CD4-positive, alpha-beta T cell (primary cell): Measurements from ENCODE around the gene KLHDC2. TPM values are rescaled to one million over a fixed set of nuclear protein-coding genes. Genes with fewer than 3 reads are reported as not detected.
"Not testable (repeated sequence)": the region's sequence is repeated elsewhere in the genome, so short reads cannot be mapped to it uniquely, and the experiment has no call there.

ENCODE experiments used
- ATAC-seq: fragments of 200-7000 bp; cut with Tn5 transposase; one replicate; pipeline ENCODE4 v1.10.0; 2022; ENCODE audit warnings: mild to moderate bottlenecking; ENCODE audit not compliant: poor library complexity
- CTCF ChIA-PET: fragments of 350-600 bp; sonication (Branson Sonifier 250); formaldehyde crosslinking; loops from one replicate; lab custom pipeline; 2021; ENCODE audit warnings: antibody characterized with exemption, inconsistent platforms; lab: Charles Lee
- POLR2A ChIA-PET: fragments of 350-600 bp; sonication (Branson Sonifier 250); formaldehyde crosslinking; loops from one replicate; lab custom pipeline; 2021; ENCODE audit warnings: antibody characterized with exemption, inconsistent platforms; lab: Charles Lee
- DNase-seq, 14 experiments: peaks; one replicate each; pipeline ENCODE4 v3.0.0-alpha.2; 2013 to 2020; ENCODE audit warnings: mixed read lengths in 2 of 14
- H3K27ac ChIP-seq, 2 donors: one replicate each; pipeline versions ENCODE4 v1.5.1 to v1.7.0; 2013; ENCODE audit warnings: low read length in 2 of 2, low read depth in 1 of 2, mild to moderate bottlenecking in 1 of 2
- H3K27me3 ChIP-seq, 2 experiments: 1 replicate in 1 of 2; 2 replicates in 1 of 2; pipeline versions ENCODE4 v1.6.1 to v1.7.0; 2013; ENCODE audit warnings: low read length in 2 of 2, control low read depth in 1 of 2, mild to moderate bottlenecking in 1 of 2, moderate library complexity in 1 of 2; ENCODE audit not compliant: insufficient read depth in 2 of 2, control insufficient read depth in 1 of 2
- H3K36me3 ChIP-seq: one replicate; pipeline ENCODE4 v1.6.1; 2013; ENCODE audit warnings: low read length, control low read depth; ENCODE audit not compliant: insufficient read depth
- H3K4me1 ChIP-seq: one replicate; pipeline ENCODE4 v1.6.1; 2013; ENCODE audit warnings: low read length, control low read depth; ENCODE audit not compliant: insufficient read depth
- H3K4me3 ChIP-seq: one replicate; pipeline ENCODE4 v1.5.1; 2013; ENCODE audit warnings: mild to moderate bottlenecking, low read length, moderate library complexity
- H3K9me3 ChIP-seq, 2 experiments: 1 replicate in 1 of 2; 2 replicates in 1 of 2; pipeline versions ENCODE4 v1.6.1 to v1.7.0; 2013; ENCODE audit warnings: low read length in 2 of 2, mild to moderate bottlenecking in 2 of 2, control low read depth in 1 of 2, moderate library complexity in 1 of 2; ENCODE audit not compliant: control insufficient read depth in 1 of 2, insufficient read depth in 1 of 2
- H3K27ac Mint-ChIP-seq: one replicate; pipeline ENCODE4 v1.8.0; 2020; ENCODE audit warnings: mixed read lengths
- H3K27me3 Mint-ChIP-seq: one replicate; pipeline ENCODE4 v1.8.0; 2021; ENCODE audit warnings: mixed read lengths
- H3K36me3 Mint-ChIP-seq: one replicate; pipeline ENCODE4 v1.8.0; 2021; ENCODE audit warnings: low read depth, mixed read lengths
- H3K4me1 Mint-ChIP-seq: one replicate; pipeline ENCODE4 v1.8.0; 2021; ENCODE audit warnings: low read depth, mixed read lengths
- H3K4me3 Mint-ChIP-seq: one replicate; pipeline ENCODE4 v1.8.0; 2020; ENCODE audit warnings: mild to moderate bottlenecking, mixed read lengths
- H3K9me3 Mint-ChIP-seq: one replicate; pipeline ENCODE4 v1.8.0; 2020; ENCODE audit warnings: mixed read lengths
- CTCF ChIP-seq: fragments of 200-600 bp; IDR thresholded peaks from one replicate; pipeline ENCODE4 v1.8.0; 2022; ENCODE audit warnings: antibody characterized with exemption, mild to moderate bottlenecking
- intact Hi-C, 2 experiments: fragments of 100-400 bp; cut with DNase I in 1 of 2; cut with micrococcal nuclease in 1 of 2; formaldehyde crosslinking; loops; one replicate each; pipeline versions ENCODE4 v1.15.1 to v1.9.0; 2023 to 2025; cut with DNase I, micrococcal nuclease
- polyA plus RNA-seq, 2 donors: library from polyadenylated mRNA; unstranded; fragments of 120-200 nt; gene quantifications; one replicate each; pipeline ENCODE4 v1.2.1, GENCODE V29; 2013
- total RNA-seq, 174 experiments: library from RNA in 2 of 174; stranded (reverse) in 2 of 174; gene quantifications; one replicate each; pipeline ENCODE4 v1.2.3 and lab custom pipeline; 2021 to 2026

The KLHDC2 gene
- total RNA-seq (100 to 1,000 TPM; 142 to 143 TPM), total RNA-seq (lab: John Stamatoyannopoulos, UW) (6.4 to 159 (median 91.8) reads per million in 172 experiments)
- 58.6 TPM for polyA plus RNA-seq (2013, experiment 1 of 2)
- 53.8 TPM for polyA plus RNA-seq (2013, experiment 2 of 2)

- H3K27me3 Mint-ChIP-seq = no peaks in the 10 kb centered on the region
- peaks cover under 1% of the 10 kb centered on the region for H3K36me3 ChIP-seq
- no peaks in the 10 kb centered on the region for H3K9me3 ChIP-seq
- TF ChIP-seq CTCF = no peak
- peaks cover 45% of the 10 kb centered on the region for H3K4me1 Mint-ChIP-seq
- H3K27ac Mint-ChIP-seq = peak within 1 kb of the TSS; percentile 99
- DNase-seq (peak; percentile 78 to 95 (median 87)), ATAC-seq (peak; percentile 65)
- ChIA-PET POLR2A (interaction anchor here (0.6 to 6.0 kb wide), 56 partner anchors 9 to 1108 kb away, joined by 3 to 142 read pairs (median 4); partner anchors contain the start of genes DNAAF2, KLHDC1, LRR1 and MGAT2), CTCF (interaction anchor here (0.8 to 4.7 kb wide), 14 partner anchors 9 to 553 kb away, joined by 3 to 56 read pairs (median 4); partner anchors contain the start of genes DNAAF2, KLHDC1, LRR1 and MGAT2)
- H3K4me3 Mint-ChIP-seq = peak within 1 kb of the TSS; percentile 100
- H3K4me1 ChIP-seq = peaks cover 35% of the 10 kb centered on the region
- peak within 1 kb of the TSS; percentile 93 to 95 for H3K27ac ChIP-seq
- intact Hi-C loops = loop anchor here (1.0 to 10.0 kb wide), 8 partner anchors 73 to 1887 kb away; partner anchors contain the start of genes FRMD6 (in 1 of the 2), KLHDC1 (in 1 of the 2), LRR1 (in 1 of the 2) and MGAT2 (in 1 of the 2)
- no peaks in the 10 kb centered on the region for H3K27me3 ChIP-seq
- peaks cover 42% of the 10 kb centered on the region for H3K36me3 Mint-ChIP-seq
- peak within 1 kb of the TSS; percentile 96 for H3K4me3 ChIP-seq
- H3K9me3 Mint-ChIP-seq = no peaks in the 10 kb centered on the region
These were observed at the start of gene KLHDC2 for GRCh38 chr14:49767571-49768300. TSS of gene KLHDC2 (plus strand) at chr14:49768153. CDS start at chr14:49768469, 316 bp downstream.

- peaks cover 15% of the 10 kb centered on the region for H3K36me3 ChIP-seq
- H3K4me3 ChIP-seq = no peak overlapping the region
- H3K4me3 Mint-ChIP-seq = no peak overlapping the region
- no peak overlapping the region for H3K27ac Mint-ChIP-seq
- peaks cover 67% of the 10 kb centered on the region for H3K36me3 Mint-ChIP-seq
- H3K27me3 ChIP-seq = no peaks in the 10 kb centered on the region
- H3K9me3 Mint-ChIP-seq = peaks cover 6% of the 10 kb centered on the region
- no peak overlapping the region for H3K27ac ChIP-seq
- no peaks in the 10 kb centered on the region for H3K27me3 Mint-ChIP-seq
- no peaks in the 10 kb centered on the region for H3K4me1 ChIP-seq
- intact Hi-C loops = no loop called here
- CTCF ChIA-PET = no interaction called here
- ATAC-seq = no peak
- no peaks in the 10 kb centered on the region for H3K9me3 ChIP-seq
- POLR2A ChIA-PET = no interaction called here
- no peaks in the 10 kb centered on the region for H3K4me1 Mint-ChIP-seq
- no peak for DNase-seq
- no peak for TF ChIP-seq CTCF
These were observed 47.2 kb upstream of the KLHDC2 start for GRCh38 chr14:49720744-49721143.

- H3K4me1 ChIP-seq, ATAC-seq, H3K9me3 ChIP-seq, H3K9me3 Mint-ChIP-seq, H3K27me3 Mint-ChIP-seq, POLR2A ChIA-PET, H3K4me1 Mint-ChIP-seq, intact Hi-C loops, DNase-seq, H3K27me3 ChIP-seq, H3K27ac ChIP-seq, H3K4me3 ChIP-seq, CTCF ChIA-PET, H3K4me3 Mint-ChIP-seq, H3K27ac Mint-ChIP-seq: not testable (repeated sequence)
- H3K36me3 ChIP-seq = peaks cover 21% of the 10 kb centered on the region
- peaks cover 69% of the 10 kb centered on the region for H3K36me3 Mint-ChIP-seq
These were observed 46.1 kb upstream of the KLHDC2 start for GRCh38 chr14:49721733-49722435.
